BLaER1 (cell line): ENCODE measurements around the gene LIMD2.
A peak's percentile ranks its signal among the peaks of the same experiment; 100 is the strongest.
"Not testable (repeated sequence)": the region's sequence is repeated elsewhere in the genome, so short reads cannot be mapped to it uniquely, and the experiment has no call there.

Experiments
- H3K27ac ChIP-seq: shearing (Covaris generic); formaldehyde crosslinking; 2 replicates; pipeline ENCODE4 v1.8.1; 2022
- H3K27me3 ChIP-seq: shearing (Covaris generic); formaldehyde crosslinking; 2 replicates; pipeline ENCODE4 v1.8.1; 2022
- H3K36me3 ChIP-seq: shearing (Covaris generic); formaldehyde crosslinking; 2 replicates; pipeline ENCODE4 v1.8.1; 2022
- H3K4me1 ChIP-seq: shearing (Covaris generic); formaldehyde crosslinking; 2 replicates; pipeline ENCODE4 v1.8.1; 2022
- H3K4me2 ChIP-seq: shearing (Covaris generic); formaldehyde crosslinking; 2 replicates; pipeline ENCODE4 v1.8.1; 2022
- H3K4me3 ChIP-seq: shearing (Covaris generic); formaldehyde crosslinking; 2 replicates; pipeline ENCODE4 v1.8.1; 2022
- H3K9ac ChIP-seq: shearing (Covaris generic); formaldehyde crosslinking; 2 replicates; pipeline ENCODE4 v1.8.1; 2022
- H3K9me3 ChIP-seq: shearing (Covaris generic); formaldehyde crosslinking; 2 replicates; pipeline ENCODE4 v1.8.1; 2022
- H4K20me1 ChIP-seq: shearing (Covaris generic); formaldehyde crosslinking; 2 replicates; pipeline ENCODE4 v1.8.1; 2022
- Cebpa-rat ChIP-seq: shearing (Covaris generic); IDR thresholded peaks from 2 replicates; pipeline ENCODE4 v1.8.1; 2022

LIMD2 gene

GRCh38 chr17:63699638-63700527 is at the start of gene LIMD2:
Gene LIMD2, minus strand, starts transcription at chr17:63700125. Its CDS starts 827 bp downstream, at chr17:63699298.
- H3K4me2 ChIP-seq = peak within 1 kb of the TSS; percentile 100

GRCh38 chr17:63741408-63742173 is 41.7 kb upstream of the LIMD2 start, which contains the start of gene STRADA:
Gene STRADA, minus strand, starts transcription at chr17:63741799. Its CDS starts 13,430 bp downstream, at chr17:63728369.
- no peak for TF ChIP-seq Cebpa-rat
- Histone ChIP-seq H3K4me3 (peak within 1 kb of the TSS; percentile 91), H3K27me3 (no peaks in the 10 kb centered on the region), H3K9ac (peak within 1 kb of the TSS; percentile 97), H3K4me1 (peaks cover 19% of the 10 kb centered on the region), H4K20me1 (peaks cover 6% of the 10 kb centered on the region; the same call in 1 of the 2 replicates), H3K27ac (peak within 1 kb of the TSS; percentile 96), H3K4me2 (peak within 1 kb of the TSS; percentile 96), H3K9me3 (no peaks in the 10 kb centered on the region), H3K36me3 (peaks cover 16% of the 10 kb centered on the region)

More at GRCh38 chr17:63699638-63700527, at the start of gene LIMD2:
- Histone ChIP-seq H3K4me3 (peak within 1 kb of the TSS; percentile 78), H3K9me3 (no peaks in the 10 kb centered on the region), H3K27me3 (no peaks in the 10 kb centered on the region), H4K20me1 (peaks cover 60% of the 10 kb centered on the region), H3K4me1 (peaks cover 85% of the 10 kb centered on the region), H3K27ac (peak within 1 kb of the TSS; percentile 100), H3K9ac (peak within 1 kb of the TSS; percentile 97), H3K36me3 (peaks cover 33% of the 10 kb centered on the region)
- no peak for TF ChIP-seq Cebpa-rat

GRCh38 chr17:63741143-63741407 is 41.1 kb upstream of the LIMD2 start:
- peak overlapping the region; percentile 97 for H3K9ac ChIP-seq
- H3K27ac ChIP-seq = peak overlapping the region; percentile 96
- H3K4me2 ChIP-seq = peak overlapping the region; percentile 80
- H4K20me1 ChIP-seq = peaks cover 6% of the 10 kb centered on the region; the same call in 1 of the 2 replicates
- TF ChIP-seq Cebpa-rat = no peak
- H3K9me3 ChIP-seq = no peaks in the 10 kb centered on the region
- peaks cover 19% of the 10 kb centered on the region for H3K4me1 ChIP-seq
- peak overlapping the region; percentile 91 for H3K4me3 ChIP-seq
- peaks cover 11% of the 10 kb centered on the region for H3K36me3 ChIP-seq
- H3K27me3 ChIP-seq = no peaks in the 10 kb centered on the region

- peaks cover 19% of the 10 kb centered on the region for H3K4me1 ChIP-seq
Observed at GRCh38 chr17:63740464-63741142, 40.7 kb upstream of the LIMD2 start.

GRCh38 chr17:63735691-63736090 is 35.8 kb upstream of the LIMD2 start:
- H3K27me3 ChIP-seq = no peaks in the 10 kb centered on the region
- H3K9me3 ChIP-seq = no peaks in the 10 kb centered on the region
- H3K4me3 ChIP-seq = no peak overlapping the region
- H3K4me2 ChIP-seq = no peak overlapping the region
- H3K27ac ChIP-seq = no peak overlapping the region
- peaks cover 7% of the 10 kb centered on the region for H3K4me1 ChIP-seq
- no peak for TF ChIP-seq Cebpa-rat
- H4K20me1 ChIP-seq = peaks cover 12% of the 10 kb centered on the region
- H3K36me3 ChIP-seq = peaks cover 37% of the 10 kb centered on the region
- H3K9ac ChIP-seq = no peak overlapping the region

More at GRCh38 chr17:63740464-63741142, 40.7 kb upstream of the LIMD2 start:
- peak overlapping the region; percentile 97 for H3K9ac ChIP-seq
- peak overlapping the region; percentile 80 for H3K4me2 ChIP-seq
- no peaks in the 10 kb centered on the region for H3K9me3 ChIP-seq
- peak overlapping the region; percentile 91 for H3K4me3 ChIP-seq
- H3K27ac ChIP-seq = peak overlapping the region; percentile 96
- no peak for TF ChIP-seq Cebpa-rat
- H4K20me1 ChIP-seq = peaks cover 9% of the 10 kb centered on the region; the same call in 1 of the 2 replicates
- H3K36me3 ChIP-seq = peaks cover 11% of the 10 kb centered on the region
- H3K27me3 ChIP-seq = no peaks in the 10 kb centered on the region

- Histone ChIP-seq H3K27ac (no peak overlapping the region), H3K9me3 (no peaks in the 10 kb centered on the region), H3K4me2 (no peak overlapping the region), H3K4me3 (no peak overlapping the region), H3K27me3 (no peaks in the 10 kb centered on the region), H4K20me1 (no peaks in the 10 kb centered on the region), H3K4me1 (no peaks in the 10 kb centered on the region), H3K9ac (no peak overlapping the region), H3K36me3 (peaks cover 76% of the 10 kb centered on the region)
- TF ChIP-seq Cebpa-rat = no peak
Observed at GRCh38 chr17:63722403-63722802, 22.5 kb upstream of the LIMD2 start.

- H3K4me2 ChIP-seq, H3K27me3 ChIP-seq, H3K9ac ChIP-seq, H3K9me3 ChIP-seq, H3K4me1 ChIP-seq, H3K4me3 ChIP-seq, H3K27ac ChIP-seq, H4K20me1 ChIP-seq: not testable (repeated sequence)
- H3K36me3 ChIP-seq = peaks cover 79% of the 10 kb centered on the region
Observed at GRCh38 chr17:63720194-63720593, 20.3 kb upstream of the LIMD2 start.

- H3K4me1 ChIP-seq = no peaks in the 10 kb centered on the region
- H3K9ac ChIP-seq = no peak overlapping the region
- no peaks in the 10 kb centered on the region for H3K27me3 ChIP-seq
- no peak overlapping the region for H3K4me3 ChIP-seq
- no peak overlapping the region for H3K4me2 ChIP-seq
- TF ChIP-seq Cebpa-rat = no peak
- H4K20me1 ChIP-seq = no peaks in the 10 kb centered on the region
- no peaks in the 10 kb centered on the region for H3K9me3 ChIP-seq
- H3K36me3 ChIP-seq = peaks cover 79% of the 10 kb centered on the region
- H3K27ac ChIP-seq = no peak overlapping the region
Observed at GRCh38 chr17:63718988-63719387, 19.1 kb upstream of the LIMD2 start.

GRCh38 chr17:63716426-63716825 is 16.5 kb upstream of the LIMD2 start:
- no peak overlapping the region for H3K4me2 ChIP-seq
- no peak overlapping the region for H3K9ac ChIP-seq
- no peak for TF ChIP-seq Cebpa-rat
- no peak overlapping the region for H3K4me3 ChIP-seq
- peaks cover 94% of the 10 kb centered on the region for H3K36me3 ChIP-seq
- no peak overlapping the region for H3K27ac ChIP-seq
- H3K4me1 ChIP-seq = no peaks in the 10 kb centered on the region
- H4K20me1 ChIP-seq = no peaks in the 10 kb centered on the region
- no peaks in the 10 kb centered on the region for H3K9me3 ChIP-seq
- H3K27me3 ChIP-seq = no peaks in the 10 kb centered on the region
